Measurements from ENCODE around the gene PIKFYVE. TPM values are rescaled to one million over a fixed set of nuclear protein-coding genes. Genes with fewer than 3 reads are reported as not detected.
"Not testable (repeated sequence)": the region's sequence is repeated elsewhere in the genome, so short reads cannot be mapped to it uniquely, and the experiment has no call there.

The PIKFYVE gene
- total RNA-seq: 17.9 and 21.6 TPM in 2 replicates

GRCh38 chr2:208265801-208266552, at the start of gene PIKFYVE:
Gene PIKFYVE, plus strand, starts transcription at chr2:208266255. Its CDS starts 5,265 bp downstream, at chr2:208271520.
- DNase-seq (ENCODE audit: low read depth in 2 of 2): peak; percentile 93 to 96

- DNase-seq (ENCODE audit: low read depth in 2 of 2): not testable (repeated sequence)
These were observed 44.2 kb upstream of the PIKFYVE start for GRCh38 chr2:208221873-208222272.

GRCh38 chr2:208222351-208222750, 43.7 kb upstream of the PIKFYVE start:
- DNase-seq (ENCODE audit: low read depth in 2 of 2): no peak

GRCh38 chr2:208224802-208225201, 41.3 kb upstream of the PIKFYVE start:
- no peak for DNase-seq (ENCODE audit: low read depth in 2 of 2)

- DNase-seq (ENCODE audit: low read depth in 2 of 2): no peak
These were observed 38.3 kb upstream of the PIKFYVE start for GRCh38 chr2:208227581-208228232.

GRCh38 chr2:208228476-208228875, 37.6 kb upstream of the PIKFYVE start:
- peak; percentile 20 to 45 for DNase-seq (ENCODE audit: low read depth in 2 of 2)

GRCh38 chr2:208234786-208235185, 31.3 kb upstream of the PIKFYVE start:
- DNase-seq (ENCODE audit: low read depth in 2 of 2): no peak

GRCh38 chr2:208235860-208236259, 30.2 kb upstream of the PIKFYVE start:
- DNase-seq (ENCODE audit: low read depth in 2 of 2): no peak

GRCh38 chr2:208239770-208240493, 26.1 kb upstream of the PIKFYVE start:
- no peak for DNase-seq (ENCODE audit: low read depth in 2 of 2)

GRCh38 chr2:208240619-208241209, 25.3 kb upstream of the PIKFYVE start:
- no peak for DNase-seq (ENCODE audit: low read depth in 2 of 2)

- no peak for DNase-seq (ENCODE audit: low read depth in 2 of 2)
These were observed 21.6 kb upstream of the PIKFYVE start for GRCh38 chr2:208244422-208244821.

- DNase-seq (ENCODE audit: low read depth in 2 of 2): no peak
These were observed 20.3 kb upstream of the PIKFYVE start for GRCh38 chr2:208245746-208246145.

- no peak for DNase-seq (ENCODE audit: low read depth in 2 of 2)
These were observed 17.5 kb upstream of the PIKFYVE start for GRCh38 chr2:208248601-208249000.

GRCh38 chr2:208249296-208249695, 16.8 kb upstream of the PIKFYVE start:
- no peak for DNase-seq (ENCODE audit: low read depth in 2 of 2)

- peak in 1 of 2 donors; percentile 14 for DNase-seq (ENCODE audit: low read depth in 2 of 2)
These were observed 15.7 kb upstream of the PIKFYVE start for GRCh38 chr2:208250388-208250787.

- no peak for DNase-seq (ENCODE audit: low read depth in 2 of 2)
These were observed 15.0 kb upstream of the PIKFYVE start for GRCh38 chr2:208251098-208251497.

GRCh38 chr2:208252716-208253492, 13.2 kb upstream of the PIKFYVE start:
- no peak for DNase-seq (ENCODE audit: low read depth in 2 of 2)

GRCh38 chr2:208253600-208254117, 12.4 kb upstream of the PIKFYVE start:
- no peak for DNase-seq (ENCODE audit: low read depth in 2 of 2)

- peak; percentile 75 to 81 for DNase-seq (ENCODE audit: low read depth in 2 of 2)
These were observed 11.8 kb upstream of the PIKFYVE start for GRCh38 chr2:208254118-208254870.

All from lung microvascular endothelial cell (primary cell).